GM19324 (cell line): ENCODE data around the gene FLRT2.

ENCODE experiments used
- ATAC-seq: cut with Tn5 transposase; IDR thresholded peaks from one replicate; pipeline ENCODE4 v1.9.1; 2021; ENCODE audit warnings: mild to moderate bottlenecking, moderate library complexity; ENCODE audit not compliant: unreplicated experiment, low FRiP score

The FLRT2 gene

GRCh38 chr14:85528897-85529631 lies 880 bp upstream of the FLRT2 start:
- ATAC-seq: no peak

GRCh38 chr14:85530626-85531025 lies 682 bp downstream of the FLRT2 start:
- no peak for ATAC-seq

- no peak for ATAC-seq
These were observed 1.2 kb downstream of the FLRT2 start for GRCh38 chr14:85531141-85531586.

GRCh38 chr14:85531587-85532373 lies 1.8 kb downstream of the FLRT2 start:
- ATAC-seq: no peak

- ATAC-seq: no peak
These were observed 2.6 kb downstream of the FLRT2 start for GRCh38 chr14:85532374-85533022.

GRCh38 chr14:85533023-85533860 lies 3.3 kb downstream of the FLRT2 start:
- ATAC-seq: no peak

GRCh38 chr14:85533861-85534291 lies 3.9 kb downstream of the FLRT2 start:
- no peak for ATAC-seq

- ATAC-seq: no peak
These were observed 4.7 kb downstream of the FLRT2 start for GRCh38 chr14:85534458-85535293.

GRCh38 chr14:85535321-85535720 lies 5.4 kb downstream of the FLRT2 start:
- no peak for ATAC-seq

GRCh38 chr14:85535991-85536832 lies 6.3 kb downstream of the FLRT2 start:
- no peak for ATAC-seq

GRCh38 chr14:85536833-85537190 lies 6.9 kb downstream of the FLRT2 start:
- no peak for ATAC-seq

GRCh38 chr14:85537526-85537925 lies 7.6 kb downstream of the FLRT2 start:
- no peak for ATAC-seq

GRCh38 chr14:85538636-85539035 lies 8.7 kb downstream of the FLRT2 start:
- ATAC-seq: no peak

GRCh38 chr14:85539510-85539909 lies 9.6 kb downstream of the FLRT2 start:
- ATAC-seq: no peak

GRCh38 chr14:85542623-85543022 lies 12.7 kb downstream of the FLRT2 start:
- ATAC-seq: no peak

- ATAC-seq: no peak
These were observed 15.8 kb downstream of the FLRT2 start for GRCh38 chr14:85545738-85546137.

- ATAC-seq: no peak
These were observed 16.4 kb downstream of the FLRT2 start for GRCh38 chr14:85546390-85546789.

GRCh38 chr14:85549697-85550096 lies 19.8 kb downstream of the FLRT2 start:
- ATAC-seq: no peak

- no peak for ATAC-seq
These were observed 24.2 kb downstream of the FLRT2 start for GRCh38 chr14:85554106-85554505.
